ENCODE data around the gene TRMO. TPM values are rescaled to one million over a fixed set of nuclear protein-coding genes. Genes with fewer than 3 reads are reported as not detected.

The TRMO gene
- total and polyA plus RNA-seq, 2 of the 13 experiments (the other 11 are each of a cell fraction or from before 2014, with no cell fraction given), result 8.7 to 18.6 TPM

DNA sequence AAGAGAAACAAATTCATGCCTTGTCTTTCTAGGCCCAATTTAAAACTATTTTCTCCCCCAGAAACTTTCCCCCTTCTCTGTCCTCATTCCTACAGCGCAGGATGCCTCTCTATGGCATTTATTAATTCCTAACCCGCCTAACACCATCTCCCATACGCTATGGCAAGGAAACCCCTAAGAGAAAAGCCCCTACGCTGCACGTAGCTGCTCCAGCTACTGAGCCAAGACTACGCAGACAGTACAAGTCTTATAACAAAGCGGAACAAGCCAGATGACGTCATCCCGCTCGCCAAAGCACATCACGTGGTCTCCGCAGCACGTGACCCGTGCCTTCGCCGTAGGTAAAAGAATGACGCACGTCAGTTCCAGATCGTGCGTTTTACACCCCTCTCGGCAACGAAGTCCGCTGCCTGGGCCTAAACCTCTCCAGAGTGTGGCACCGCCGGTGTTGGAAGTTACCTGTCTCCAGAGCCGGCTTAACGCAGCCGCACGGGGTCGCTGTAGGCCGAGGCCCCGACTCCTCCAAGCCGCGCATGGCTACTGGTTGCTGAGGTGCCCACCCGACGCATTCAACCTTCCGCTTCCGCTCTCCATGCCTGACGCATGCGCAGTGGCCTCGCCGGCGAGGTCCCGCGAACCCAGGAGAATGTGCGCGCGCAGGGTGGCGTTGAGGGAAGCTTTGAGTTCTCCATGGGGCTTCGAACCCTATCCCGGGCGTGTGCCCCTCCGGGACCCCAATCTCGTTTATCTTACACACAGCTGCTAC, at the start of gene TRMO (continued):
- TF ChIP-seq RORA (CRISPR knock-in tag; IDR thresholded peaks at IDR 0.05), result no peak
- TF ChIP-seq, protein P1, sequence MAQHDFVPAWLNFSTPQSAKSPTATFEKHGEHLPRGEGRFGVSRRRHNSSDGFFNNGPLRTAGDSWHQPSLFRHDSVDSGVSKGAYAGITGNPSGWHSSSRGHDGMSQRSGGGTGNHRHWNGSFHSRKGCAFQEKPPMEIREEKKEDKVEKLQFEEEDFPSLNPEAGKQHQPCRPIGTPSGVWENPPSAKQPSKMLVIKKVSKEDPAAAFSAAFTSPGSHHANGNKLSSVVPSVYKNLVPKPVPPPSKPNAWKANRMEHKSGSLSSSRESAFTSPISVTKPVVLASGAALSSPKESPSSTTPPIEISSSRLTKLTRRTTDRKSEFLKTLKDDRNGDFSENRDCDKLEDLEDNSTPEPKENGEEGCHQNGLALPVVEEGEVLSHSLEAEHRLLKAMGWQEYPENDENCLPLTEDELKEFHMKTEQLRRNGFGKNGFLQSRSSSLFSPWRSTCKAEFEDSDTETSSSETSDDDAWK (CRISPR knock-in tag; IDR thresholded peaks at IDR 0.05), result no peak
- TF ChIP-seq AHR (CRISPR knock-in tag; IDR thresholded peaks at IDR 0.05), result peak; percentile 73; the same call in 1 of the 2 replicates
- TF ChIP-seq, protein P2, sequence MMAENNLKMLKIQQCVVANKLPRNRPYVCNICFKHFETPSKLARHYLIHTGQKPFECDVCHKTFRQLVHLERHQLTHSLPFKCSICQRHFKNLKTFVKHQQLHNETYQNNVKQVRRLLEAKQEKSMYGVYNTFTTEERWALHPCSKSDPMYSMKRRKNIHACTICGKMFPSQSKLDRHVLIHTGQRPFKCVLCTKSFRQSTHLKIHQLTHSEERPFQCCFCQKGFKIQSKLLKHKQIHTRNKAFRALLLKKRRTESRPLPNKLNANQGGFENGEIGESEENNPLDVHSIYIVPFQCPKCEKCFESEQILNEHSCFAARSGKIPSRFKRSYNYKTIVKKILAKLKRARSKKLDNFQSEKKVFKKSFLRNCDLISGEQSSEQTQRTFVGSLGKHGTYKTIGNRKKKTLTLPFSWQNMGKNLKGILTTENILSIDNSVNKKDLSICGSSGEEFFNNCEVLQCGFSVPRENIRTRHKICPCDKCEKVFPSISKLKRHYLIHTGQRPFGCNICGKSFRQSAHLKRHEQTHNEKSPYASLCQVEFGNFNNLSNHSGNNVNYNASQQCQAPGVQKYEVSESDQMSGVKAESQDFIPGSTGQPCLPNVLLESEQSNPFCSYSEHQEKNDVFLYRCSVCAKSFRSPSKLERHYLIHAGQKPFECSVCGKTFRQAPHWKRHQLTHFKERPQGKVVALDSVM (CRISPR knock-in tag; IDR thresholded peaks at IDR 0.05), result no peak
- 0 out of 2 replicates have a peak, but pooled peaks have one; percentile 25 for TF ChIP-seq RFX3 (CRISPR knock-in tag; IDR thresholded peaks at IDR 0.05)
- peak; percentile 100 for TF ChIP-seq KAT8 (CRISPR knock-in tag; IDR thresholded peaks at IDR 0.05)
- no peak for TF ChIP-seq ZMYM2 (CRISPR knock-in tag; IDR thresholded peaks at IDR 0.05)
- TF ChIP-seq ZNF761 (CRISPR knock-in tag; conservative IDR thresholded peaks at IDR 0.05), result peak; percentile 90; the same call in 1 of the 2 replicates
- TF ChIP-seq, protein P3, sequence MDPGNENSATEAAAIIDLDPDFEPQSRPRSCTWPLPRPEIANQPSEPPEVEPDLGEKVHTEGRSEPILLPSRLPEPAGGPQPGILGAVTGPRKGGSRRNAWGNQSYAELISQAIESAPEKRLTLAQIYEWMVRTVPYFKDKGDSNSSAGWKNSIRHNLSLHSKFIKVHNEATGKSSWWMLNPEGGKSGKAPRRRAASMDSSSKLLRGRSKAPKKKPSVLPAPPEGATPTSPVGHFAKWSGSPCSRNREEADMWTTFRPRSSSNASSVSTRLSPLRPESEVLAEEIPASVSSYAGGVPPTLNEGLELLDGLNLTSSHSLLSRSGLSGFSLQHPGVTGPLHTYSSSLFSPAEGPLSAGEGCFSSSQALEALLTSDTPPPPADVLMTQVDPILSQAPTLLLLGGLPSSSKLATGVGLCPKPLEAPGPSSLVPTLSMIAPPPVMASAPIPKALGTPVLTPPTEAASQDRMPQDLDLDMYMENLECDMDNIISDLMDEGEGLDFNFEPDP (CRISPR knock-in tag; conservative IDR thresholded peaks at IDR 0.05), result no peak
- no peak for TF ChIP-seq CBX2 (IDR thresholded peaks at IDR 0.05; ENCODE audit: low read depth, low read length)
- TF ChIP-seq CBX2 (CRISPR knock-in tag; IDR thresholded peaks at IDR 0.05; ENCODE audit: low read depth), result no peak
- TF ChIP-seq AKAP8 (CRISPR knock-in tag; IDR thresholded peaks at IDR 0.05), result no peak
- peak; percentile 33 for TF ChIP-seq SKI (IDR thresholded peaks at IDR 0.05; ENCODE audit: partially characterized antibody)
- peak; percentile 73 for TF ChIP-seq RAD21 (CRISPR knock-in tag; IDR thresholded peaks at IDR 0.05)
- TF ChIP-seq, protein P4, sequence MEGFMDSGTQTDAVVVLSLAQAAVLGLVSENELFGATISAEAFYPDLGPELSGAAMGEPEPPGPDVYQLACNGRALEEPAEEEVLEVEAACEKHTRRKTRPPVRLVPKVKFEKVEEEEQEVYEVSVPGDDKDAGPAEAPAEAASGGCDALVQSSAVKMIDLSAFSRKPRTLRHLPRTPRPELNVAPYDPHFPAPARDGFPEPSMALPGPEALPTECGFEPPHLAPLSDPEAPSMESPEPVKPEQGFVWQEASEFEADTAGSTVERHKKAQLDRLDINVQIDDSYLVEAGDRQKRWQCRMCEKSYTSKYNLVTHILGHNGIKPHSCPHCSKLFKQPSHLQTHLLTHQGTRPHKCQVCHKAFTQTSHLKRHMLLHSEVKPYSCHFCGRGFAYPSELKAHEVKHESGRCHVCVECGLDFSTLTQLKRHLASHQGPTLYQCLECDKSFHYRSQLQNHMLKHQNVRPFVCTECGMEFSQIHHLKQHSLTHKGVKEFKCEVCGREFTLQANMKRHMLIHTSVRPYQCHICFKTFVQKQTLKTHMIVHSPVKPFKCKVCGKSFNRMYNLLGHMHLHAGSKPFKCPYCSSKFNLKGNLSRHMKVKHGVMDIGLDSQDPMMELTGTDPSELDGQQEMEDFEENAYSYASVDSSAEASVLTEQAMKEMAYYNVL (CRISPR knock-in tag; IDR thresholded peaks at IDR 0.05; ENCODE audit: borderline replicate concordance), result peak; percentile 81; the same call in 1 of the 2 replicates
- TF ChIP-seq NFKBIZ (CRISPR knock-in tag; IDR thresholded peaks at IDR 0.05), result peak; percentile 78; the same call in 1 of the 2 replicates
- peak; percentile 77; the same call in 1 of the 2 replicates for TF ChIP-seq ZFP1 (CRISPR knock-in tag; IDR thresholded peaks at IDR 0.05)
- TF ChIP-seq MEIS2 (CRISPR knock-in tag; IDR thresholded peaks at IDR 0.05), result no peak; the same call in 1 of the 2 replicates
- TF ChIP-seq, protein P5, sequence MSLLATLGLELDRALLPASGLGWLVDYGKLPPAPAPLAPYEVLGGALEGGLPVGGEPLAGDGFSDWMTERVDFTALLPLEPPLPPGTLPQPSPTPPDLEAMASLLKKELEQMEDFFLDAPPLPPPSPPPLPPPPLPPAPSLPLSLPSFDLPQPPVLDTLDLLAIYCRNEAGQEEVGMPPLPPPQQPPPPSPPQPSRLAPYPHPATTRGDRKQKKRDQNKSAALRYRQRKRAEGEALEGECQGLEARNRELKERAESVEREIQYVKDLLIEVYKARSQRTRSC (CRISPR knock-in tag; IDR thresholded peaks at IDR 0.05; ENCODE audit: low read depth), result no peak
- TF ChIP-seq SAP130 (CRISPR knock-in tag; IDR thresholded peaks at IDR 0.05; ENCODE audit: low read depth), result peak; percentile 99
- TF ChIP-seq ZSCAN22 (CRISPR knock-in tag; IDR thresholded peaks at IDR 0.05), result no peak
- no peak; the same call in 1 of the 2 replicates for TF ChIP-seq PAX8 (CRISPR knock-in tag; IDR thresholded peaks at IDR 0.05; ENCODE audit: borderline replicate concordance)
- TF ChIP-seq MXI1 (IDR thresholded peaks at IDR 0.05; ENCODE audit: borderline replicate concordance, low read depth, low read length), result 0 out of 3 replicates have a peak, but pooled peaks have one; percentile 51
- peak; percentile 95 for TF ChIP-seq POGZ (CRISPR knock-in tag; IDR thresholded peaks at IDR 0.05)
